IMR-90 (cell line): ENCODE results near the gene RHBDL3. TPM values are rescaled to one million over a fixed set of nuclear protein-coding genes. Genes with fewer than 3 reads are reported as not detected.

ENCODE experiments used
- ATAC-seq: fragments of 200-7000 bp; cut with Tn5 transposase; 2 replicates; pipeline ENCODE4 v1.9.1; 2020; ENCODE audit warnings: low read depth, mild to moderate bottlenecking, moderate library complexity
- BruUV-seq: library from RNA; stranded (reverse); fragments of 400-500 nt; replicated peaks from 2 replicates; lab custom pipeline; 2021; lab: Mats Ljungman, UMichigan
- CTCF ChIA-PET: fragments of 300-600 bp; formaldehyde crosslinking; extraction: SDS; loops from one replicate; lab custom pipeline; 2021; ENCODE audit warnings: antibody characterized with exemption; lab: Yijun Ruan, JAX
- POLR2A ChIA-PET: fragments of 300-600 bp; sonication (Branson Sonifier 250); formaldehyde crosslinking; loops from one replicate; lab custom pipeline; 2022; ENCODE audit warnings: antibody characterized with exemption; ENCODE audit not compliant: unreplicated experiment; lab: Charles Lee
- DNase-seq: peaks from one replicate; pipeline ENCODE4 v3.0.0; 2013
- H2AFZ ChIP-seq: replicated peaks from 2 replicates; pipeline ENCODE3; 2013; ENCODE audit warnings: low read length, mild to moderate bottlenecking; ENCODE audit not compliant: poor library complexity
- H2AK5ac ChIP-seq: 2 replicates; pipeline ENCODE4 v1.6.1; 2013; ENCODE audit warnings: low read depth, low read length, inconsistent platforms
- H2AK9ac ChIP-seq: replicated peaks from 2 replicates; pipeline ENCODE3; 2013; ENCODE audit warnings: mild to moderate bottlenecking, low read depth, low read length, moderate library complexity; ENCODE audit not compliant: poor library complexity
- H2BK120ac ChIP-seq: 2 replicates; pipeline ENCODE4 v1.6.1; 2013; ENCODE audit warnings: low read depth, low read length, inconsistent platforms
- H2BK15ac ChIP-seq: 3 replicates; pipeline ENCODE4 v1.6.1; 2013; ENCODE audit warnings: low read depth, low read length, inconsistent platforms
- H2BK20ac ChIP-seq: 2 replicates; pipeline ENCODE4 v1.6.1; 2013; ENCODE audit warnings: low read depth, mild to moderate bottlenecking, inconsistent platforms, low read length, moderate library complexity
- H2BK5ac ChIP-seq: 2 replicates; pipeline ENCODE4 v1.6.1; 2013; ENCODE audit warnings: mild to moderate bottlenecking, low read depth, low read length, inconsistent platforms; ENCODE audit not compliant: poor library complexity, severe bottlenecking
- H3K14ac ChIP-seq: replicated peaks from 2 replicates; pipeline ENCODE4 v1.6.1; 2013; ENCODE audit warnings: low read depth, low read length, inconsistent platforms
- H3K18ac ChIP-seq: 2 replicates; pipeline ENCODE4 v1.6.1; 2013; ENCODE audit warnings: low read depth, low read length, control low read depth
- H3K23ac ChIP-seq: 2 replicates; pipeline ENCODE4 v1.6.1; 2013; ENCODE audit warnings: low read depth, low read length, inconsistent platforms
- H3K27ac ChIP-seq: 2 replicates; pipeline ENCODE4 v1.5.1; 2013; ENCODE audit warnings: mild to moderate bottlenecking, control low read depth, low read length; ENCODE audit not compliant: insufficient read depth
- H3K27me3 ChIP-seq: 2 replicates; pipeline ENCODE4 v1.6.1; 2013; ENCODE audit warnings: low read length; ENCODE audit not compliant: control insufficient read depth, insufficient read depth
- H3K36me3 ChIP-seq: 2 replicates; pipeline ENCODE4 v1.6.1; 2013; ENCODE audit warnings: low read length, mixed read lengths; ENCODE audit not compliant: control insufficient read depth, insufficient read depth
- H3K4ac ChIP-seq: 2 replicates; pipeline ENCODE4 v1.6.1; 2013; ENCODE audit warnings: low read depth, low read length, inconsistent platforms
- H3K4me1 ChIP-seq: 2 replicates; pipeline ENCODE4 v1.6.1; 2013; ENCODE audit warnings: low read length, mixed read lengths; ENCODE audit not compliant: control insufficient read depth, insufficient read depth
- H3K4me2 ChIP-seq: 2 replicates; pipeline ENCODE4 v1.6.1; 2013; ENCODE audit warnings: low read depth, mild to moderate bottlenecking, control low read depth, low read length, moderate library complexity
- H3K4me3 ChIP-seq: 2 replicates; pipeline ENCODE4 v1.5.1; 2013; ENCODE audit warnings: low read depth, mild to moderate bottlenecking, control low read depth, low read length, moderate library complexity; ENCODE audit not compliant: insufficient read depth
- H3K56ac ChIP-seq: 2 replicates; pipeline ENCODE4 v1.6.1; 2013; ENCODE audit warnings: low read length, inconsistent platforms; ENCODE audit not compliant: insufficient read depth; ENCODE audit errors: extremely low read depth
- H3K79me1 ChIP-seq, 2 experiments: 2 replicates each; pipeline ENCODE4 v1.6.1; 2013; ENCODE audit warnings: low read length in 2 of 2, inconsistent platforms in 1 of 2, low read depth in 1 of 2
- H3K9ac ChIP-seq: 2 replicates; pipeline ENCODE4 v1.6.1; 2013; ENCODE audit warnings: low read depth, low read length, control low read depth
- H3K9me1 ChIP-seq: 2 replicates; pipeline ENCODE4 v1.6.1; 2013; ENCODE audit warnings: low read length, inconsistent platforms; ENCODE audit not compliant: insufficient read depth
- H3K9me3 ChIP-seq: 2 replicates; pipeline ENCODE4 v1.6.1; 2013; ENCODE audit warnings: low read length; ENCODE audit not compliant: control insufficient read depth, insufficient read depth
- H4K20me1 ChIP-seq: 2 replicates; pipeline ENCODE4 v1.6.1; 2013; ENCODE audit warnings: low read length, inconsistent platforms; ENCODE audit not compliant: insufficient read depth
- H4K5ac ChIP-seq: 2 replicates; pipeline ENCODE4 v1.6.1; 2013; ENCODE audit warnings: mild to moderate bottlenecking, low read depth, low read length, control low read depth
- H4K8ac ChIP-seq, 2 experiments: 2 replicates each; pipeline ENCODE4 v1.6.1; 2013; ENCODE audit warnings: low read depth in 2 of 2, low read length in 2 of 2, control low read depth in 1 of 2, inconsistent platforms in 1 of 2
- H4K91ac ChIP-seq: 2 replicates; pipeline ENCODE4 v1.6.1; 2013; ENCODE audit warnings: low read depth, low read length, inconsistent platforms; ENCODE audit not compliant: insufficient read depth
- BHLHE40 ChIP-seq: fragments of 150-350 bp; IDR thresholded peaks from 2 replicates; pipeline ENCODE4 v1.6.1; 2016; ENCODE audit warnings: mild to moderate bottlenecking, low read depth, low read length
- CEBPB ChIP-seq: IDR thresholded peaks from 2 replicates; pipeline ENCODE4 v1.6.1; 2012; ENCODE audit warnings: low read depth, low read length, improper control_type of control experiment
- CHD1 ChIP-seq: IDR thresholded peaks from 2 replicates; pipeline ENCODE4 v1.6.1; 2012; ENCODE audit warnings: low read depth, low read length, improper control_type of control experiment
- FOS ChIP-seq: fragments of 150-350 bp; IDR thresholded peaks from 2 replicates; pipeline ENCODE4 v1.6.1; 2016; ENCODE audit warnings: low read depth, low read length
- MAFK ChIP-seq: IDR thresholded peaks from 2 replicates; pipeline ENCODE4 v1.6.1; 2012; ENCODE audit warnings: low read depth, low read length, improper control_type of control experiment
- MAZ ChIP-seq: IDR thresholded peaks from 2 replicates; pipeline ENCODE4 v1.6.1; 2012; ENCODE audit warnings: low read depth, mild to moderate bottlenecking, low read length, improper control_type of control experiment, moderate library complexity, borderline replicate concordance
- NFE2L2 ChIP-seq: fragments of 150-350 bp; IDR thresholded peaks from 2 replicates; pipeline ENCODE4 v1.6.1; 2016; ENCODE audit warnings: low read depth, mild to moderate bottlenecking, low read length
- POLR2A ChIP-seq: IDR thresholded peaks from 2 replicates; pipeline ENCODE4 v1.6.1; 2012; ENCODE audit warnings: mild to moderate bottlenecking, low read depth, low read length
- RAD21 ChIP-seq: IDR thresholded peaks from 2 replicates; pipeline ENCODE4 v1.6.1; 2012; ENCODE audit warnings: low read length, improper control_type of control experiment
- RCOR1 ChIP-seq: IDR thresholded peaks from 2 replicates; pipeline ENCODE4 v1.6.1; 2012; ENCODE audit warnings: mild to moderate bottlenecking, low read length, improper control_type of control experiment; ENCODE audit not compliant: insufficient replicate concordance
- SMC3 ChIP-seq: fragments of 150-350 bp; IDR thresholded peaks from 2 replicates; pipeline ENCODE4 v1.6.1; 2016; ENCODE audit warnings: low read depth, mild to moderate bottlenecking, antibody characterized with exemption, low read length, moderate library complexity
- WGBS, 2 experiments: methylation state at CpG; one replicate each; pipeline versions ENCODE4 v1.1.5 to v1.1.7; 2013; ENCODE audit warnings: missing lambda C conversion rate in 2 of 2; ENCODE audit not compliant: insufficient read length in 1 of 2; ENCODE audit errors: extremely low coverage in 2 of 2; 5-methylcytosine and 5-hydroxymethylcytosine counted together
- dilution Hi-C: fragments of 300-500 bp; cut with HindIII; formaldehyde crosslinking; loops from one replicate; pipeline ENCODE4 v1.14.3; 2018; ENCODE audit warnings: low sequenced_read_pairs; ENCODE audit not compliant: unreplicated experiment
- in situ Hi-C: fragments of 300-500 bp; cut with MboI; formaldehyde crosslinking; loops from 3 replicates; pipeline ENCODE4 v1.14.3; 2019; ENCODE audit warnings: low sequenced_read_pairs, inconsistent platforms, mixed read lengths
- intact Hi-C: fragments of 100-400 bp; cut with micrococcal nuclease; formaldehyde crosslinking; loops from 2 replicates; pipeline ENCODE4 v1.10.0; 2022
- polyA plus RNA-seq, 3 experiments: library from polyadenylated mRNA; depleted of rRNA; stranded (reverse); fragments of >200 nt; gene quantifications; 2 replicates each; pipeline ENCODE4 v1.2.3, GENCODE V29; 2012; ENCODE audit warnings: low replicate concordance in 1 of 3
- total RNA-seq: library from RNA; depleted of rRNA; stranded (reverse); fragments of >200 nt; gene quantifications from 2 replicates; pipeline ENCODE4 v1.2.3, GENCODE V29; 2012
- TF ChIP-seq, protein P1 (sequence below): fragments of 150-350 bp; IDR thresholded peaks from 2 replicates; pipeline ENCODE4 v1.6.1; 2016; ENCODE audit warnings: low read depth, mild to moderate bottlenecking, low read length, moderate library complexity, borderline replicate concordance
- TF ChIP-seq, protein P2 (sequence below): fragments of 150-350 bp; IDR thresholded peaks from 2 replicates; pipeline ENCODE4 v1.6.1; 2017; ENCODE audit warnings: mild to moderate bottlenecking, antibody characterized with exemption, low read length, low read depth
- TF ChIP-seq, protein P3 (sequence below): conservative IDR thresholded peaks from 2 replicates; pipeline ENCODE4 v1.5.1; 2012; ENCODE audit warnings: mild to moderate bottlenecking, low read depth, low read length, improper control_type of control experiment

Gene RHBDL3
- total and polyA plus RNA-seq, 2 of the 4 experiments (the other 2 are of a cell fraction): 0.09 to 0.18 TPM

DNA sequence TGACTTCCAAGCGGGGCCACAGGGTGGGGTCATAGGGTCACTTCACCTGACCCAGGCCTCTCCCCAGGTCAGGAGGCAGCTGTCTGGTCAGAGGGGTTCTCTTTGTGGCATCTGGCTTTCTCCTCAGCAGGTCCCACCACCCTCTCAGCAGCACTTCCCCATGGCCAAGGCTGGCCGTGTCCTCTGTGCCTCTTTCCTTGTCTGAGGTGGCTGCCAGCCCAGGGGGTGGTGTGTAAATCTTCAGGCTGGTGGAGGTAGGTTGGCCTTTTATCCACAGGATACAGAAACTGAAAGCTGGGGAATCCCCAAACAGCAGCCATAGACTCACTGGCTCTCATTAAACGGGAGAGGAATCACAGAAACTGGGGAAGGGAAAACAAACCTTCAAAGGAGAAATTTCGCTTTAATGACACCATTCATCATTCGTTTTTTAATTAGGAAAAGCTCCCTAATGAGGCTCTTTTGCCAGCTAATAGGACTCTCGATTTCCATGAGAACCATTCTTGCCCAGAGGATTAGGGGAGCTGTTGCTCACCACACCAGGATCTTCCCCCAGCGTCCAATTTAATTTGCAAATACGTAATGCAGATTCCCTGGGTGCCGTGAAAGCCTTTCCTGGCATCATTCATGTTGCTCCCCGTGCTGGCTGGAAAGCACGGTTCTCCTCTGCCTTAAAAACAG, 58.3 kb downstream of the RHBDL3 start (continued):
- no peak for TF ChIP-seq CHD1

DNA sequence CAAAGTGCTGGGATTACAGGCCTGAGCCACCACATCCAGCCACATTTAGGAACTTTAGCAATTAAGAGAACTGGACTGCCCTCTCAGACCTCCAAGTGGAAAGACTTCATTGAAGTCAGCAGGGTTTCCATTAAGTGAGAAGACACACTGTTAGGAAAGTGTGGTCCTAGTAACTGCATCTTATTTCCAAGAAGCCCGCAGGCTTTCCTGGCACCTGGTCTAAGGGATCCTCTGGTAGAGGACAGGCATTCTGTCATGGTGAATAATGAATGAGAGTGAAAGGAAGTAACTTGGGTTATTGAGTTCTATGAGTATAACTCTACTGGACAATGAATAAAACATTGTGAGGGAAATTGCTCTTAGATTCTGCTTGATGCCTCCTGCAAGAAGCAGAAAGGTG, 62.3 kb downstream of the RHBDL3 start:
- Histone ChIP-seq H4K8ac (no peak overlapping the region), H3K56ac (no peak overlapping the region), H2BK20ac (no peak overlapping the region), H3K9me1 (no peaks in the 10 kb centered on the region), H2AK5ac (no peak overlapping the region), H3K18ac (no peak overlapping the region), H3K27me3 (no peaks in the 10 kb centered on the region), H3K23ac (no peak overlapping the region), H2BK15ac (no peak overlapping the region), H2AFZ (no peak overlapping the region), H3K4me3 (no peak overlapping the region), H4K20me1 (no peaks in the 10 kb centered on the region), H2BK120ac (no peak overlapping the region), H2AK9ac (no peak overlapping the region), H4K5ac (no peak overlapping the region), H3K4ac (no peak overlapping the region), H2BK5ac (no peak overlapping the region), H3K9me3 (no peaks in the 10 kb centered on the region), H4K91ac (no peak overlapping the region), H3K14ac (no peak overlapping the region), H3K27ac (no peak overlapping the region), H3K79me1 (no peaks in the 10 kb centered on the region), H3K36me3 (no peaks in the 10 kb centered on the region), H3K4me2 (no peak overlapping the region), H3K9ac (no peak overlapping the region), H3K4me1 (no peaks in the 10 kb centered on the region)
- intact Hi-C loops: no loop called here
- BruUV-seq: no TSS peak
- CTCF ChIA-PET: no interaction called here
- dilution Hi-C loops: no loop called here
- ATAC-seq: no peak
- WGBS, 2 experiments: no CpG with 5 or more reads among the region's 1 CpG
- POLR2A ChIA-PET: no interaction called here
- in situ Hi-C loops: no loop called here
- DNase-seq: no peak
- TF ChIP-seq, protein P1, sequence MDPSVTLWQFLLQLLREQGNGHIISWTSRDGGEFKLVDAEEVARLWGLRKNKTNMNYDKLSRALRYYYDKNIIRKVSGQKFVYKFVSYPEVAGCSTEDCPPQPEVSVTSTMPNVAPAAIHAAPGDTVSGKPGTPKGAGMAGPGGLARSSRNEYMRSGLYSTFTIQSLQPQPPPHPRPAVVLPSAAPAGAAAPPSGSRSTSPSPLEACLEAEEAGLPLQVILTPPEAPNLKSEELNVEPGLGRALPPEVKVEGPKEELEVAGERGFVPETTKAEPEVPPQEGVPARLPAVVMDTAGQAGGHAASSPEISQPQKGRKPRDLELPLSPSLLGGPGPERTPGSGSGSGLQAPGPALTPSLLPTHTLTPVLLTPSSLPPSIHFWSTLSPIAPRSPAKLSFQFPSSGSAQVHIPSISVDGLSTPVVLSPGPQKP: no peak
- TF ChIP-seq RAD21: no peak
- no peak for TF ChIP-seq MAZ
- TF ChIP-seq POLR2A: no peak
- TF ChIP-seq, protein P2, sequence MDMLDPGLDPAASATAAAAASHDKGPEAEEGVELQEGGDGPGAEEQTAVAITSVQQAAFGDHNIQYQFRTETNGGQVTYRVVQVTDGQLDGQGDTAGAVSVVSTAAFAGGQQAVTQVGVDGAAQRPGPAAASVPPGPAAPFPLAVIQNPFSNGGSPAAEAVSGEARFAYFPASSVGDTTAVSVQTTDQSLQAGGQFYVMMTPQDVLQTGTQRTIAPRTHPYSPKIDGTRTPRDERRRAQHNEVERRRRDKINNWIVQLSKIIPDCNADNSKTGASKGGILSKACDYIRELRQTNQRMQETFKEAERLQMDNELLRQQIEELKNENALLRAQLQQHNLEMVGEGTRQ: no peak
- no peak for TF ChIP-seq NFE2L2
- no peak for TF ChIP-seq RCOR1
- no peak for TF ChIP-seq FOS
- no peak for TF ChIP-seq CEBPB
- TF ChIP-seq SMC3: no peak
- TF ChIP-seq MAFK: no peak
- TF ChIP-seq BHLHE40: no peak
- TF ChIP-seq, protein P3, sequence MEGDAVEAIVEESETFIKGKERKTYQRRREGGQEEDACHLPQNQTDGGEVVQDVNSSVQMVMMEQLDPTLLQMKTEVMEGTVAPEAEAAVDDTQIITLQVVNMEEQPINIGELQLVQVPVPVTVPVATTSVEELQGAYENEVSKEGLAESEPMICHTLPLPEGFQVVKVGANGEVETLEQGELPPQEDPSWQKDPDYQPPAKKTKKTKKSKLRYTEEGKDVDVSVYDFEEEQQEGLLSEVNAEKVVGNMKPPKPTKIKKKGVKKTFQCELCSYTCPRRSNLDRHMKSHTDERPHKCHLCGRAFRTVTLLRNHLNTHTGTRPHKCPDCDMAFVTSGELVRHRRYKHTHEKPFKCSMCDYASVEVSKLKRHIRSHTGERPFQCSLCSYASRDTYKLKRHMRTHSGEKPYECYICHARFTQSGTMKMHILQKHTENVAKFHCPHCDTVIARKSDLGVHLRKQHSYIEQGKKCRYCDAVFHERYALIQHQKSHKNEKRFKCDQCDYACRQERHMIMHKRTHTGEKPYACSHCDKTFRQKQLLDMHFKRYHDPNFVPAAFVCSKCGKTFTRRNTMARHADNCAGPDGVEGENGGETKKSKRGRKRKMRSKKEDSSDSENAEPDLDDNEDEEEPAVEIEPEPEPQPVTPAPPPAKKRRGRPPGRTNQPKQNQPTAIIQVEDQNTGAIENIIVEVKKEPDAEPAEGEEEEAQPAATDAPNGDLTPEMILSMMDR: no peak
